ENCODE results near the gene STAT4. TPM values are rescaled to one million over a fixed set of nuclear protein-coding genes. Genes with fewer than 3 reads are reported as not detected.

Gene STAT4
- total RNA-seq, 2 experiments from 2014 or later = 70.8 to 72.2 TPM

DNA sequence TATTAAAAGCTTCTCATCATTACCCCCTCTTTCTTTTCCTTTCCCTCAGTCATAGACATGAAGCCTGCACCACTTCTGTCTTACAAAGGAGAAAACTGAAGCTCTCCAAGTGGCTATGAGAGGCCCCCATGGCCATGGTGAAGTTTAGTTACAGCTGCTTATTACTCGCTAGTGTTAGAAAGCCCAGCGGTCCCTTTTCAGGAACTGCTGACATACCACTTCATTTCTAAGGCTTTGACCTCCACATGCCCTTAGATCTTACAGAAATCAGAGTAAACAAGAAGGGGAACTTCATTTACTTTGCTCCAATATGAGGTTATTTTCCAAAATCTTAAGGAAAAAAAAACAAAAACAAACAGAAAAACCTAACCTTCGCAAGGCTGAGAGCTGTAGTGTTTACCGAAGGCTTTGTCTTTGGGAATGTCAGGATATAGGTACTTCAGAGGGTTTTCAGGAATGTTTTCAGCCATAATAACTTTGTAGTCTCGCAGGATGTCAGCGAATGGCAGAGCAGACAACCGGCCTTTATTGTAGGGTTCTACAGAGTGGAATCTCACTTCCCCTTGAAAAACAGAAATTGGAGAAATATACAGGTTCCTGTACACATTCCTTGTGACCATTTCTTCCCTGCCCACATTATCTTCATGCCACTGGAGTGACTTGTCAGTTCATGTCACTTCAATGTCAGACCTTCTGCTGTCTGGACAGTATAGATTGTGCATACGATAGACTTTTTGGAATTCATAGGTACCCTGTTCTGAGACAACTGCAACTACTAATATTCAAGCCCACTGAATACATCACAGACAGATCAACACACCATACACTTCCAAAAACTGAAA lies 118.0 kb downstream of the STAT4 start:
- Mint-ChIP-seq H3K4me1 (ENCODE audit: low read depth) (peaks cover 37% of the 10 kb centered on the region), H3K27me3 (no peaks in the 10 kb centered on the region), H3K9me3 (no peaks in the 10 kb centered on the region), H3K36me3 (ENCODE audit: low read depth) (peaks cover 40% of the 10 kb centered on the region), H3K27ac (peak overlapping the region; percentile 65), H3K4me3 (no peak overlapping the region)
- ATAC-seq (no peak), DNase-seq (no peak)
- TF ChIP-seq, protein P1, sequence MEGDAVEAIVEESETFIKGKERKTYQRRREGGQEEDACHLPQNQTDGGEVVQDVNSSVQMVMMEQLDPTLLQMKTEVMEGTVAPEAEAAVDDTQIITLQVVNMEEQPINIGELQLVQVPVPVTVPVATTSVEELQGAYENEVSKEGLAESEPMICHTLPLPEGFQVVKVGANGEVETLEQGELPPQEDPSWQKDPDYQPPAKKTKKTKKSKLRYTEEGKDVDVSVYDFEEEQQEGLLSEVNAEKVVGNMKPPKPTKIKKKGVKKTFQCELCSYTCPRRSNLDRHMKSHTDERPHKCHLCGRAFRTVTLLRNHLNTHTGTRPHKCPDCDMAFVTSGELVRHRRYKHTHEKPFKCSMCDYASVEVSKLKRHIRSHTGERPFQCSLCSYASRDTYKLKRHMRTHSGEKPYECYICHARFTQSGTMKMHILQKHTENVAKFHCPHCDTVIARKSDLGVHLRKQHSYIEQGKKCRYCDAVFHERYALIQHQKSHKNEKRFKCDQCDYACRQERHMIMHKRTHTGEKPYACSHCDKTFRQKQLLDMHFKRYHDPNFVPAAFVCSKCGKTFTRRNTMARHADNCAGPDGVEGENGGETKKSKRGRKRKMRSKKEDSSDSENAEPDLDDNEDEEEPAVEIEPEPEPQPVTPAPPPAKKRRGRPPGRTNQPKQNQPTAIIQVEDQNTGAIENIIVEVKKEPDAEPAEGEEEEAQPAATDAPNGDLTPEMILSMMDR (IDR thresholded peaks at IDR 0.05) = no peak
- intact Hi-C loops (cut with micrococcal nuclease) = no loop called here
- ChIA-PET CTCF (interaction anchor here (0.9 kb wide), 1 partner anchor 20 kb away, joined by 3 read pairs; no protein-coding TSS in a partner anchor), POLR2A (interaction anchor here (0.9 kb wide), 1 partner anchor 20 kb away, joined by 3 read pairs; no protein-coding TSS in a partner anchor)

GRCh38 chr2:191031256-191031655 lies 119.5 kb downstream of the STAT4 start:
- Mint-ChIP-seq H3K36me3 (ENCODE audit: low read depth) (peaks cover 44% of the 10 kb centered on the region), H3K9me3 (no peaks in the 10 kb centered on the region), H3K27ac (peak overlapping the region; percentile 66), H3K27me3 (no peaks in the 10 kb centered on the region), H3K4me3 (no peak overlapping the region), H3K4me1 (ENCODE audit: low read depth) (peaks cover 39% of the 10 kb centered on the region)
- no peak for ATAC-seq
- POLR2A ChIA-PET = interaction anchor here (0.9 kb wide), 1 partner anchor 9 kb away, joined by 5 read pairs; no protein-coding TSS in a partner anchor
- intact Hi-C loops (cut with micrococcal nuclease) = no loop called here
- CTCF ChIA-PET = no interaction called here
- TF ChIP-seq, protein P1 (IDR thresholded peaks at IDR 0.05) = no peak
- no peak for DNase-seq

DNA sequence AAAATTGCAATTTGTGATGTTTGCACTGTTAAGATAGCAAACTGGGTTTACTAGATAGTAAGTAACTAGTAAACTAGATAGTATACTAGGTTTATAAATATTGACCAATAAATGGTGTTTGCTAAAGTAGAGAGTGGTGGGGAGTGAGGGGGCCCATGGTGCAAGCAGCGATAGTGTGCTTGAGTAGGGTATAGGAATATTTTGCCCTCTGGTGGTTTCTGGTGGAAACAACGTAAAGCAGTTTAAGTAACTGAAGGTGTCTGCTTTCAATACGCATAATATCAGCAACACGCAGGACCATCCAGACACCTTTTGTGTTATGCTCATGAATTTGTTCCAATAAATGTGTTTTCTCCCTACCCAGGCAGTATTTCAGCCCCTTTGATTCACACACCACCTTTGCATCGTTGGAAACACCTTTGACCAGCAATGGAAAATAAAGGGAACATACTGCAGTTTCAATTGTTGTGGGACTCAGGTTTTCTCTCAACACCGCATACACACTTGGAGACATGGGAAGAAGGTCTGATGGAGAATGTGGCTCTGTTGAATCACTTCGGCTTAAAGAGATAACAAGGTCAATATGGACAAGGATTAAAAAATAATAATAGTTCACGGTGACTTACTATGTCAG lies 120.2 kb downstream of the STAT4 start:
- no peaks in the 10 kb centered on the region for H3K27me3 Mint-ChIP-seq
- H3K9me3 Mint-ChIP-seq = no peaks in the 10 kb centered on the region
- H3K4me3 Mint-ChIP-seq = no peak overlapping the region
- ChIA-PET POLR2A (interaction anchor here (0.9 to 8.7 kb wide), 2 partner anchors 8 to 18 kb away, joined by 5 to 178 read pairs; partner anchors contain the start of gene STAT1), CTCF (interaction anchor here (1.0 to 2.4 kb wide), 8 partner anchors 11 to 249 kb away, joined by 3 to 12 read pairs (median 6); no protein-coding TSS in a partner anchor)
- H3K27ac Mint-ChIP-seq = peak overlapping the region; percentile 66
- DNase-seq (peak; percentile 59), ATAC-seq (peak; percentile 78)
- TF ChIP-seq, protein P1 (IDR thresholded peaks at IDR 0.05) = peak; percentile 73
- H3K36me3 Mint-ChIP-seq (ENCODE audit: low read depth) = peaks cover 49% of the 10 kb centered on the region
- intact Hi-C loops (cut with micrococcal nuclease) = no loop called here
- H3K4me1 Mint-ChIP-seq (ENCODE audit: low read depth) = peaks cover 45% of the 10 kb centered on the region

DNA sequence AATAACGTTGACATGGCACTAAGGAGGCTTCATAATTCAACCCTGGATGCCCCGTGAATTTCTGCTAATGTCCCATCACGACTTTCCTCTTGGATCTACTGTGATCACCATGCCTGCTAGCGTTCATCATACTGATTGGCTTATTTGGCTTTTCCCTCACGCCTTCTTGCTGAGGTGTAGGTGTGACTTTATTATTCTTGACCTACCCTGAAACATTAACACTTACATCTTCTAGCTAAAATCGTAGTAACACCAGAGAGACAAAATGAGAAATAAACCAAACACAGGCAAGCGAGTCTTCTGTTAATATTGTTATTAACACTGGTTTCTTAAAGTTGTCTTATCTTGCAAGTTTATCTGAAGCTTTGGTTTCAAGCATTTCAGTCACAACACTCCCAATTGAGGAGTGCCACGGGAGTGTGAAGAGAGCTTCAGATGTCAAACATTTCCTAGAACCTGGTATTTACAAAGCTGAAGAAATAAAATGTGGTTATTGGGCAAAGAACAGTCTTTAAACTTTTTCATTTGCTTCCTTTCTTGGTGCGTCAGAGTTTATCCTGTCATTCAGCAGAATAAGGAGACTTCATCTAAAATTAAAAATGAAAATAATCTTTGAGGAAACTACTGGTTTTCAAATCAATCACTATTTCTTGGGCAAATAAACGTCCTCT lies 121.4 kb downstream of the STAT4 start:
- peak overlapping the region; percentile 71 for H3K27ac Mint-ChIP-seq
- ATAC-seq (no peak), DNase-seq (no peak)
- POLR2A ChIA-PET = interaction anchor here (0.6 to 8.7 kb wide), 5 partner anchors 10 to 296 kb away, joined by 3 to 178 read pairs (median 7); partner anchors contain the start of gene STAT1
- H3K4me3 Mint-ChIP-seq = no peak overlapping the region
- peaks cover 49% of the 10 kb centered on the region for H3K36me3 Mint-ChIP-seq (ENCODE audit: low read depth)
- intact Hi-C loops (cut with micrococcal nuclease) = no loop called here
- H3K9me3 Mint-ChIP-seq = no peaks in the 10 kb centered on the region
- H3K27me3 Mint-ChIP-seq = no peaks in the 10 kb centered on the region
- CTCF ChIA-PET = interaction anchor here (1.0 to 2.4 kb wide), 13 partner anchors 8 to 248 kb away, joined by 3 to 12 read pairs (median 5); no protein-coding TSS in a partner anchor
- peaks cover 55% of the 10 kb centered on the region for H3K4me1 Mint-ChIP-seq (ENCODE audit: low read depth)
- TF ChIP-seq, protein P1 (IDR thresholded peaks at IDR 0.05) = no peak

All from activated CD8-positive, alpha-beta T cell treated with anti-CD3 and anti-CD28 coated beads for 36 hours (primary cell).